Measurements from ENCODE around the gene RPGRIP1L. TPM values are rescaled to one million over a fixed set of nuclear protein-coding genes. Genes with fewer than 3 reads are reported as not detected.

Gene RPGRIP1L
- total RNA-seq, 1 experiment from 2014 or later, result 10.3 TPM

DNA sequence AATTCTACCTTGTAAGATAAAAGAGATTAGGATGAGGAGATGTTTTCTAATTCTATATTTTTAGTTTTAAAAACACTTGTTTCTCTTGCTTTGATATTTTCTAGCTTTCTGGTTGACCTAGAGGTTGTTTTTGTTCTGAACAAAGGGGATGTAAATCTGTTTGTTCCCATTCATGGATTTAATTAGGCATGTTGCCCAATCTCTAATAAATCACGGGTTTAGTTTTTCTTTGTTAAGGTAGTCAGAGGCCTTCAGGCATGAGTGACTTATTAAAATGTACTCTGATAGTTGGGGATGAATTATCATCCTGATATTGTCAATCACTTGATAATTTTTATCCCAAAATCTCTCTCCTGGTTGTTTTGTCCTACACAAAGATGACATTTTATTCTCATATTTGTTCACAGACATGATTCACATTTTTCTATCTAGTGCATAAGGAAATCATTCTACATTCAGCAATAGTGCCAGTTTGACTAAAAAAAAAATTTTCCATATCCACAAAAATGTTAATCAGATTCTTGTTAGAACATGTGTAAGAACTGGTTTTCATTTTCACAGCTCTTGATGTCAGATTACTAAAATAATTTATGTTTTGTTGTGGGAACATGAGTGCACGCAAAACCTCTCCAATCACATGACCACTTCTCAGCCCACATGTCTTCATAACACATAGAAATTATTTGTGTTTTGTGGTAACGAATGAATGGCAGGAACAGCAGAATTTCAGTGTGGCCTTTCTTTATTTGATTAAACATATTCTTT is 105.0 kb downstream of the RPGRIP1L start:
- intact Hi-C loops (cut with micrococcal nuclease), result loop anchor here (10.0 kb wide), 1 partner anchor 1086 kb away; no protein-coding TSS in a partner anchor

More for the DNA sequence above, 105.0 kb downstream of the RPGRIP1L start:
- TF ChIP-seq EGR1 (IDR thresholded peaks at IDR 0.05; ENCODE audit: low read depth) (no peak), FOSL1 (IDR thresholded peaks at IDR 0.05; ENCODE audit: low read depth) (no peak), ZFX (IDR thresholded peaks at IDR 0.05) (no peak), SIN3A (IDR thresholded peaks at IDR 0.05; ENCODE audit: low read depth) (no peak), ZNF274 (IDR thresholded peaks at IDR 0.05; ENCODE audit: low read depth, low read length) (no peak), JUND (IDR thresholded peaks at IDR 0.05) (no peak), TCF7L2 (IDR thresholded peaks at IDR 0.05; ENCODE audit: borderline replicate concordance, extremely low read depth, insufficient read depth, insufficient read length) (no peak), EZH2 (IDR thresholded peaks at IDR 0.05) (no peak), CEBPB (IDR thresholded peaks at IDR 0.05; ENCODE audit: low read depth) (no peak), EZH2phosphoT487 (IDR thresholded peaks at IDR 0.05; ENCODE audit: borderline replicate concordance) (no peak), POLR2AphosphoS5 (IDR thresholded peaks at IDR 0.05; ENCODE audit: low read depth, low read length) (no peak)
- TF ChIP-seq, protein P1, sequence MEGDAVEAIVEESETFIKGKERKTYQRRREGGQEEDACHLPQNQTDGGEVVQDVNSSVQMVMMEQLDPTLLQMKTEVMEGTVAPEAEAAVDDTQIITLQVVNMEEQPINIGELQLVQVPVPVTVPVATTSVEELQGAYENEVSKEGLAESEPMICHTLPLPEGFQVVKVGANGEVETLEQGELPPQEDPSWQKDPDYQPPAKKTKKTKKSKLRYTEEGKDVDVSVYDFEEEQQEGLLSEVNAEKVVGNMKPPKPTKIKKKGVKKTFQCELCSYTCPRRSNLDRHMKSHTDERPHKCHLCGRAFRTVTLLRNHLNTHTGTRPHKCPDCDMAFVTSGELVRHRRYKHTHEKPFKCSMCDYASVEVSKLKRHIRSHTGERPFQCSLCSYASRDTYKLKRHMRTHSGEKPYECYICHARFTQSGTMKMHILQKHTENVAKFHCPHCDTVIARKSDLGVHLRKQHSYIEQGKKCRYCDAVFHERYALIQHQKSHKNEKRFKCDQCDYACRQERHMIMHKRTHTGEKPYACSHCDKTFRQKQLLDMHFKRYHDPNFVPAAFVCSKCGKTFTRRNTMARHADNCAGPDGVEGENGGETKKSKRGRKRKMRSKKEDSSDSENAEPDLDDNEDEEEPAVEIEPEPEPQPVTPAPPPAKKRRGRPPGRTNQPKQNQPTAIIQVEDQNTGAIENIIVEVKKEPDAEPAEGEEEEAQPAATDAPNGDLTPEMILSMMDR (IDR thresholded peaks at IDR 0.05 in 2 of 3, conservative IDR thresholded peaks at IDR 0.05 in 1 of 3; ENCODE audit: borderline replicate concordance in 1 of 3, insufficient read depth in 1 of 3, low read depth in 2 of 3, low read length in 2 of 3), result no peak
- TF ChIP-seq, protein P2, sequence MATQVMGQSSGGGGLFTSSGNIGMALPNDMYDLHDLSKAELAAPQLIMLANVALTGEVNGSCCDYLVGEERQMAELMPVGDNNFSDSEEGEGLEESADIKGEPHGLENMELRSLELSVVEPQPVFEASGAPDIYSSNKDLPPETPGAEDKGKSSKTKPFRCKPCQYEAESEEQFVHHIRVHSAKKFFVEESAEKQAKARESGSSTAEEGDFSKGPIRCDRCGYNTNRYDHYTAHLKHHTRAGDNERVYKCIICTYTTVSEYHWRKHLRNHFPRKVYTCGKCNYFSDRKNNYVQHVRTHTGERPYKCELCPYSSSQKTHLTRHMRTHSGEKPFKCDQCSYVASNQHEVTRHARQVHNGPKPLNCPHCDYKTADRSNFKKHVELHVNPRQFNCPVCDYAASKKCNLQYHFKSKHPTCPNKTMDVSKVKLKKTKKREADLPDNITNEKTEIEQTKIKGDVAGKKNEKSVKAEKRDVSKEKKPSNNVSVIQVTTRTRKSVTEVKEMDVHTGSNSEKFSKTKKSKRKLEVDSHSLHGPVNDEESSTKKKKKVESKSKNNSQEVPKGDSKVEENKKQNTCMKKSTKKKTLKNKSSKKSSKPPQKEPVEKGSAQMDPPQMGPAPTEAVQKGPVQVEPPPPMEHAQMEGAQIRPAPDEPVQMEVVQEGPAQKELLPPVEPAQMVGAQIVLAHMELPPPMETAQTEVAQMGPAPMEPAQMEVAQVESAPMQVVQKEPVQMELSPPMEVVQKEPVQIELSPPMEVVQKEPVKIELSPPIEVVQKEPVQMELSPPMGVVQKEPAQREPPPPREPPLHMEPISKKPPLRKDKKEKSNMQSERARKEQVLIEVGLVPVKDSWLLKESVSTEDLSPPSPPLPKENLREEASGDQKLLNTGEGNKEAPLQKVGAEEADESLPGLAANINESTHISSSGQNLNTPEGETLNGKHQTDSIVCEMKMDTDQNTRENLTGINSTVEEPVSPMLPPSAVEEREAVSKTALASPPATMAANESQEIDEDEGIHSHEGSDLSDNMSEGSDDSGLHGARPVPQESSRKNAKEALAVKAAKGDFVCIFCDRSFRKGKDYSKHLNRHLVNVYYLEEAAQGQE (IDR thresholded peaks at IDR 0.05; ENCODE audit: low read depth), result no peak
- TF ChIP-seq, protein P3, sequence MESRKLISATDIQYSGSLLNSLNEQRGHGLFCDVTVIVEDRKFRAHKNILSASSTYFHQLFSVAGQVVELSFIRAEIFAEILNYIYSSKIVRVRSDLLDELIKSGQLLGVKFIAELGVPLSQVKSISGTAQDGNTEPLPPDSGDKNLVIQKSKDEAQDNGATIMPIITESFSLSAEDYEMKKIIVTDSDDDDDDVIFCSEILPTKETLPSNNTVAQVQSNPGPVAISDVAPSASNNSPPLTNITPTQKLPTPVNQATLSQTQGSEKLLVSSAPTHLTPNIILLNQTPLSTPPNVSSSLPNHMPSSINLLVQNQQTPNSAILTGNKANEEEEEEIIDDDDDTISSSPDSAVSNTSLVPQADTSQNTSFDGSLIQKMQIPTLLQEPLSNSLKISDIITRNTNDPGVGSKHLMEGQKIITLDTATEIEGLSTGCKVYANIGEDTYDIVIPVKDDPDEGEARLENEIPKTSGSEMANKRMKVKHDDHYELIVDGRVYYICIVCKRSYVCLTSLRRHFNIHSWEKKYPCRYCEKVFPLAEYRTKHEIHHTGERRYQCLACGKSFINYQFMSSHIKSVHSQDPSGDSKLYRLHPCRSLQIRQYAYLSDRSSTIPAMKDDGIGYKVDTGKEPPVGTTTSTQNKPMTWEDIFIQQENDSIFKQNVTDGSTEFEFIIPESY (IDR thresholded peaks at IDR 0.05; ENCODE audit: extremely low read depth, insufficient replicate concordance, low read length), result no peak
- TF ChIP-seq, protein P4, sequence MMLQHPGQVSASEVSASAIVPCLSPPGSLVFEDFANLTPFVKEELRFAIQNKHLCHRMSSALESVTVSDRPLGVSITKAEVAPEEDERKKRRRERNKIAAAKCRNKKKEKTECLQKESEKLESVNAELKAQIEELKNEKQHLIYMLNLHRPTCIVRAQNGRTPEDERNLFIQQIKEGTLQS (IDR thresholded peaks at IDR 0.05), result no peak
- TF ChIP-seq, protein P5, sequence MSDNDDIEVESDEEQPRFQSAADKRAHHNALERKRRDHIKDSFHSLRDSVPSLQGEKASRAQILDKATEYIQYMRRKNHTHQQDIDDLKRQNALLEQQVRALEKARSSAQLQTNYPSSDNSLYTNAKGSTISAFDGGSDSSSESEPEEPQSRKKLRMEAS (IDR thresholded peaks at IDR 0.05), result no peak
- ChIA-PET CTCF (no interaction called here), RAD21 (ENCODE audit: low non-redundant PET in 1 of 2, low total read pairs in 2 of 2, uncharacterized antibody in 2 of 2, unreplicated experiment in 2 of 2) (no interaction called here), POLR2A (no interaction called here)
- H3K27me3 ChIP-seq (ENCODE audit: insufficient read depth, low read length), result no peaks in the 10 kb centered on the region
- no peaks in the 10 kb centered on the region for H3K9me2 ChIP-seq (ENCODE audit: insufficient read depth)
- no peaks in the 10 kb centered on the region for H3K36me3 ChIP-seq (ENCODE audit: control insufficient read depth in 1 of 2, insufficient read depth in 2 of 2, low read length in 2 of 2)
- no peaks in the 10 kb centered on the region for H3K4me1 ChIP-seq (ENCODE audit: control insufficient read depth in 1 of 2, insufficient read depth in 2 of 2, low read length in 2 of 2)
- H3K79me2 ChIP-seq (ENCODE audit: insufficient read depth, low read length), result no peaks in the 10 kb centered on the region
- no peak for ATAC-seq
- no TSS peak for BruUV-seq (replicated peaks)
- H4K20me1 ChIP-seq (ENCODE audit: insufficient read depth), result no peaks in the 10 kb centered on the region
- H3K9me3 ChIP-seq (ENCODE audit: control insufficient read depth in 1 of 2, insufficient read depth in 1 of 2, low read depth in 1 of 2, low read length in 2 of 2), result no peaks in the 10 kb centered on the region
- no peak overlapping the region for H3K4me3 ChIP-seq (replicated peaks in 1 of 2; ENCODE audit: low read depth in 1 of 2, low read length in 2 of 2)
- H3K27ac ChIP-seq (ENCODE audit: low read depth, low read length), result no peak overlapping the region
- H2AFZ ChIP-seq (ENCODE audit: low read depth, low read length, poor library complexity, severe bottlenecking), result no peak overlapping the region
- no peak overlapping the region for H3K4me2 ChIP-seq (ENCODE audit: low read length)
- H3K9ac ChIP-seq (ENCODE audit: low read length), result no peak overlapping the region
- DNase-seq (ENCODE audit: low read depth, low spot score), result no peak

Measured in HCT116 (cell line).